DND-41 (cell line): Measurements from ENCODE around the gene PAK5.

Source experiments
- ATAC-seq: fragments of 200-7000 bp; cut with Tn5 transposase; 3 replicates; pipeline ENCODE4 v1.9.1; 2021; ENCODE audit warnings: low read depth; ENCODE audit not compliant: insufficient read depth
- DNase-seq: peaks from one replicate; pipeline ENCODE4 v3.0.0-alpha.2; 2020
- H2AFZ ChIP-seq: 2 replicates; pipeline ENCODE4 v1.6.0; 2012; ENCODE audit warnings: low read depth, low read length
- H3K27ac ChIP-seq: 2 replicates; pipeline ENCODE4 v1.5.1; 2012; ENCODE audit warnings: low read length, inconsistent platforms
- H3K27me3 ChIP-seq: fragments of 200-600 bp; sonication (generic); 2 replicates; pipeline ENCODE4 v1.6.0; 2012; ENCODE audit warnings: low read length, mild to moderate bottlenecking, inconsistent platforms; ENCODE audit not compliant: insufficient read depth, poor library complexity
- H3K36me3 ChIP-seq: 2 replicates; pipeline ENCODE4 v1.5.1; 2012; ENCODE audit warnings: low read length, inconsistent platforms; ENCODE audit not compliant: insufficient read depth
- H3K4me1 ChIP-seq: 2 replicates; pipeline ENCODE4 v1.5.1; 2012; ENCODE audit warnings: mild to moderate bottlenecking, low read length; ENCODE audit not compliant: insufficient read depth
- H3K4me2 ChIP-seq: 2 replicates; pipeline ENCODE4 v1.6.0; 2012; ENCODE audit warnings: mild to moderate bottlenecking, moderate library complexity, low read length, inconsistent platforms; ENCODE audit not compliant: insufficient read depth
- H3K4me3 ChIP-seq, 2 experiments: fragments of 200-600 bp in 1 of 2; shearing (Covaris generic) in 1 of 2; 2 replicates each; pipeline ENCODE4 v1.5.1; 2012 to 2016; ENCODE audit warnings: inconsistent platforms in 2 of 2, low read length in 2 of 2, mild to moderate bottlenecking in 2 of 2, low read depth in 1 of 2, moderate library complexity in 1 of 2
- H3K79me2 ChIP-seq: 2 replicates; pipeline ENCODE4 v1.6.0; 2012; ENCODE audit warnings: low read length, inconsistent platforms; ENCODE audit not compliant: insufficient read depth
- H3K9ac ChIP-seq: 2 replicates; pipeline ENCODE4 v1.6.0; 2012; ENCODE audit warnings: low read depth, mild to moderate bottlenecking, inconsistent platforms, low read length, moderate library complexity
- H3K9me3 ChIP-seq: 2 replicates; pipeline ENCODE4 v1.5.1; 2012; ENCODE audit warnings: low read length, moderate library complexity, mild to moderate bottlenecking, inconsistent platforms; ENCODE audit not compliant: insufficient read depth, severe bottlenecking
- H4K20me1 ChIP-seq: 2 replicates; pipeline ENCODE4 v1.6.0; 2012; ENCODE audit warnings: low read length; ENCODE audit not compliant: insufficient read depth
- CTCF ChIP-seq: IDR thresholded peaks from 2 replicates; pipeline ENCODE4 v1.5.1; 2012; ENCODE audit warnings: borderline replicate concordance, low read length, moderate library complexity, mild to moderate bottlenecking; ENCODE audit not compliant: poor library complexity, severe bottlenecking; ENCODE audit errors: extremely low read depth
- EZH2 ChIP-seq: IDR thresholded peaks from 3 replicates; pipeline ENCODE4 v1.6.1; 2012; ENCODE audit warnings: borderline replicate concordance, low read depth, mild to moderate bottlenecking, moderate library complexity, low read length, inconsistent platforms; ENCODE audit not compliant: severe bottlenecking

The PAK5 gene

GRCh38 chr20:9570612-9571011, 268.3 kb downstream of the PAK5 start:
- no peaks in the 10 kb centered on the region for H3K4me1 ChIP-seq
- H3K79me2 ChIP-seq: no peaks in the 10 kb centered on the region
- H3K36me3 ChIP-seq: no peaks in the 10 kb centered on the region
- H2AFZ ChIP-seq: no peak overlapping the region
- no peak overlapping the region for H3K9ac ChIP-seq
- H3K27ac ChIP-seq: no peak overlapping the region
- H3K4me2 ChIP-seq: no peak overlapping the region
- H3K27me3 ChIP-seq: peaks cover 6% of the 10 kb centered on the region
- no peaks in the 10 kb centered on the region for H4K20me1 ChIP-seq
- ATAC-seq (no peak), DNase-seq (no peak)
- TF ChIP-seq CTCF: no peak
- no peak for TF ChIP-seq EZH2
- no peak overlapping the region for H3K4me3 ChIP-seq
- no peaks in the 10 kb centered on the region for H3K9me3 ChIP-seq

DNA sequence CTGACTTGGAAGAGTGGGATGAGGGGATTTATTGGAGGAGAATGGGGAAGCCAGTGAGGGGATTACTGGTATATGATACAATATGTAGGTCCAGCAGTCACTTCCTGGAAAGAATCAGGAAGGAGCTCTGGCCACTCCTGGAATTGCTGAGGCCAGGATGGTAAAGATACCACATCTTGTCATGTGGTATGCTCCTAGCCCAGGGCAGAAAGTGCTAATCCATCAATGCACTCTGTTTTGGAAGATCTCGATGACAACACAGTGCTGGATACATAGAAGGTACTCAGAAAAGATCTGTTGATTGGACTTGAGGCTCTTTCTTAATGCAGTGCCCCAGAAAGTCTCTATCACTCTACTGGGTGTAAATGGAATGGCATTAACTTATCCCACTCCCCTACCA, 271.9 kb downstream of the PAK5 start:
- no peak overlapping the region for H3K9ac ChIP-seq
- no peak for TF ChIP-seq CTCF
- no peak for TF ChIP-seq EZH2
- ATAC-seq (no peak), DNase-seq (no peak)
- H3K9me3 ChIP-seq: no peaks in the 10 kb centered on the region
- H4K20me1 ChIP-seq: no peaks in the 10 kb centered on the region
- H3K4me1 ChIP-seq: no peaks in the 10 kb centered on the region
- peaks cover 6% of the 10 kb centered on the region for H3K27me3 ChIP-seq
- no peak overlapping the region for H3K4me2 ChIP-seq
- H3K4me3 ChIP-seq: no peak overlapping the region
- H2AFZ ChIP-seq: no peak overlapping the region
- H3K36me3 ChIP-seq: no peaks in the 10 kb centered on the region
- H3K27ac ChIP-seq: no peak overlapping the region
- H3K79me2 ChIP-seq: no peaks in the 10 kb centered on the region

DNA sequence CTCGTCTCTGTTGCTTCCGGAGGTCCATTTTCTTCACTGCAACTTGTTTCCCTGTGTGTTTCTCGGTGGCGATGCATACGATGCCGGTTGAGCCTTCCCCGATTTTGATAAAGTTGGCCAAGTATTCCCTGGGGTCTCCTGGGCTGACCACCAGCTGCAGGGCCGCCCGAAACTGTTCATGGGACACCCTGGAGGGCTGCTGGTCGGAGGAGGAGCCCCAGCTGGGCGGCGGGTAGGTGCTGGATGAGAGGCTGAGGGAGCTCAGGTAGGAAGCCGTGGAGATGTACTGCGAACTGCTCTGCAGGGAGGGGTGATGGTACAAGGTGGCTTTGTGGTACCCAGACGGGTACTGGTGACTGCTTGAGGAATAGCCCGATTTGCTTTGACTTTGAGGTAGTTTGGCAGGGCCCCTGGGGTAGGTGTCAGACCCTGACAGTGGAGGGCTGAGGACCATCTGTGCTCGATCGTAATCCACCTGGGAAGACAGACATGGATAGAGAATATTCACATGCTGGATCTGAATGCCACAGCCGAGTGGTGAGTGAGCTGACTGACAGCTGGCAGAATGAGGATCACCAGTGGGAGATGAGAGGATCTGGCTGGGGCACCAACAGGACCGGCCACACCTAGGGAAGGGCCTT, 272.8 kb downstream of the PAK5 start:
- no peak overlapping the region for H3K4me3 ChIP-seq
- ATAC-seq (no peak), DNase-seq (no peak)
- H3K79me2 ChIP-seq: no peaks in the 10 kb centered on the region
- no peak for TF ChIP-seq CTCF
- TF ChIP-seq EZH2: no peak
- H2AFZ ChIP-seq: no peak overlapping the region
- peaks cover 6% of the 10 kb centered on the region for H3K27me3 ChIP-seq
- H3K9me3 ChIP-seq: no peaks in the 10 kb centered on the region
- no peak overlapping the region for H3K27ac ChIP-seq
- no peaks in the 10 kb centered on the region for H3K4me1 ChIP-seq
- no peak overlapping the region for H3K9ac ChIP-seq
- no peaks in the 10 kb centered on the region for H3K36me3 ChIP-seq
- H3K4me2 ChIP-seq: no peak overlapping the region
- no peaks in the 10 kb centered on the region for H4K20me1 ChIP-seq
